ENCODE measurements around the gene SOHLH1.
"Not testable (repeated sequence)": the region's sequence is repeated elsewhere in the genome, so short reads cannot be mapped to it uniquely, and the experiment has no call there.

SOHLH1 gene

DNA sequence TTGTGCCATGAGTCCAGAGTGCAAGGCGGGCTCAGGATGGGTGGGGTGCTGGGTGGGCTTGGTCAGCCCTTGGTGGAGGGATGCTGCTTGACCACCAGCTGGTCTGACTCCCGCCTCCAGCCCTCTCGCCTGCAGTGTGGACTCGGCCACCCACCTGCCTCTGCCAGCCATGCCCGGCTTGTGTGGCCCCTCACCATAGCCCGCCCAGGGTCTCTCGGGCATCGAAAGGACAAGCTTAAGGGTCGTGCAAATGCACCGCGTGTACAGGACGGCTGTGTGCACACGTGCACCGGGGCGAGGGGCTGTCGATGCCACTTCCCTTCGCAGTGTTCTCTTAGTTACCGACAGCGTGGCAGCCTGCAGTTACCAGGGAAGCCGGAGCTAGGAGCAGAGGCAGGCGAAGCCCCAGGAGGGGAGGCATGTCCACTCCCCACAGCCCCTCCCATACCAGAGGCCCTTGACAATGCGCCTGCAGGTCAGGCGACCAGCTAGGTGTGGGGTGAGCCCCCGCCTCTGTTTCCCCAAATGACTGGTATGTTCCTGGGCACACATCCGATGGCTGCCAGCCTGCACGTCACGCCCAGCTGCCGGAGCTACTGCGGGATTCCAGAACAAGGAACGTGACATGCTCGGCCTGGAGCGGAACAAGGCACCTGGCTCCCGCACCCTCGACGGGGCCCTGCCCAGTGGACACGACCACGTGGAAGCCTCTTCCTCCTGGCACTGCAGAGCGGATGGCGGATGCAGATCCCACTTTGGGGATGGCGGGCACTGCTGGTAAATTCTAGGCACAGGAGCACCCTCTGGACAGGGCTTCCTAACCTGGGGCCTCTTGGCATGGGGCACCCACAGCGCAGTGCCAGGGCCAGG lies 28.3 kb downstream of the SOHLH1 start:
- TF ChIP-seq CTCF (conservative IDR thresholded peaks at IDR 0.05; ENCODE audit: low read depth) = no peak
- ChIA-PET POLR2A (ENCODE audit: low non-redundant PET) (no interaction called here), CTCF (interaction anchor here (0.6 to 0.7 kb wide), 2 partner anchors 148 to 234 kb away, joined by 3 to 4 read pairs; no protein-coding TSS in a partner anchor)
- DNase-seq (ENCODE audit: low spot score) = no peak
- no peak overlapping the region for H3K27ac ChIP-seq

- no peak for DNase-seq (ENCODE audit: low spot score)
- CTCF ChIA-PET = interaction anchor here (0.7 kb wide), 1 partner anchor 146 kb away, joined by 4 read pairs; no protein-coding TSS in a partner anchor
- POLR2A ChIA-PET (ENCODE audit: low non-redundant PET) = no interaction called here
- TF ChIP-seq CTCF (conservative IDR thresholded peaks at IDR 0.05; ENCODE audit: low read depth) = no peak
- no peak overlapping the region for H3K27ac ChIP-seq
Measured at GRCh38 chr9:135669616-135670285, 29.5 kb downstream of the SOHLH1 start.

GRCh38 chr9:135669018-135669417 lies 30.3 kb downstream of the SOHLH1 start:
- CTCF ChIA-PET = interaction anchor here (0.6 kb wide), 2 partner anchors 27 to 79 kb away, joined by 3 to 4 read pairs; no protein-coding TSS in a partner anchor
- DNase-seq (ENCODE audit: low spot score); POLR2A ChIA-PET (ENCODE audit: low non-redundant PET); H3K27ac ChIP-seq: not testable (repeated sequence)

- H3K27ac ChIP-seq = no peak overlapping the region
- DNase-seq (ENCODE audit: low spot score) = no peak
- ChIA-PET CTCF (interaction anchor here (0.5 to 1.2 kb wide), 3 partner anchors 12 to 567 kb away, joined by 3 to 5 read pairs (median 4); no protein-coding TSS in a partner anchor), POLR2A (ENCODE audit: low non-redundant PET) (no interaction called here)
- no peak for TF ChIP-seq CTCF (conservative IDR thresholded peaks at IDR 0.05; ENCODE audit: low read depth)
Measured at GRCh38 chr9:135667463-135668001, 31.7 kb downstream of the SOHLH1 start.

DNA sequence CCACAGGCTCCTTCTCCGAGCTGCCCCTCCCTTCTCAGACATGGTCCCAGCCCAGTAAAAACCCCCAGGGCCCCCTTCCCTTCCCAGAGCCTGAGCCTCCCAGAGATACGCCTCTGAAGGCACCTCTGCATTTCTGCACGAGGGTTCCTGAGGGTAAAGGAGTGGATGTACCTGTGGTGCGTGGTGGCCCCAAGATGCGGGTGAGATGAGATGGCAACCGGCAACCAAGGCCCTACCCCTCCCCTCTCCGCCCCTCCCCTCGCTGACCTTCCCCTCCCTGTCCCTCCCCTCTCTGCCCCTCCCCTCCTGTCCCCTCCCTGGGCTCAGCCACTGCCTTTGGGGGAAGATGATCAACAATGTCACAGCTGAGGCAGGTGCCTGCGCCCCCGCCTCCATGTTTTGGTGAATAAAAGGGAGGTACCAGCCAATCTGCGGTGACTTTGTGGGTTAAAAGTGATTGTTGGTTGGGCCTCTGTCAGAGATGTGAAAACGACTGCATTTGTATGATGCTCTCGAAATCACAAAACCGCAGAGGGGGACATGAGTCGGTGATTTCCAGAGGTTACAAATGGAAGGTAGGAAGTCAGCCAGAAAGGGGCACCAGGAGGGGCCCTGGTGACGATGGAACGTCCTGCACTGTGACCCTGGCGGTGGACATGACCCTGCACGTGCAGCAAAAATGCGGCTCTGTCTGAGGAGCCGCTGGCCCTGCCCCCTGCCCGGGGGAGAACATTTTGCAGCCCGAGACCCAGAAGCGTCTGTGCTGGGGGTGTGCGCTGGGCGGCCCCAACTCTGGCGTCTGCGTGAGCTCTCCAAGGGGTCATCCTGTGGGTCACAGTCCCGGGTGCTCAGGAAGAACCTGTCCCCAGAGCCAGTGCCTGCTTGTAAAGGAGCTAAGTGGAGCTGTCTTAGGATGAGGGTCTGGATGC lies 32.5 kb downstream of the SOHLH1 start:
- ChIA-PET POLR2A (ENCODE audit: low non-redundant PET) (no interaction called here), CTCF (interaction anchor here (1.0 to 1.2 kb wide), 2 partner anchors 11 to 566 kb away, joined by 3 to 5 read pairs; no protein-coding TSS in a partner anchor)
- TF ChIP-seq CTCF (conservative IDR thresholded peaks at IDR 0.05; ENCODE audit: low read depth) = no peak
- H3K27ac ChIP-seq = no peak overlapping the region
- no peak for DNase-seq (ENCODE audit: low spot score)

DNA sequence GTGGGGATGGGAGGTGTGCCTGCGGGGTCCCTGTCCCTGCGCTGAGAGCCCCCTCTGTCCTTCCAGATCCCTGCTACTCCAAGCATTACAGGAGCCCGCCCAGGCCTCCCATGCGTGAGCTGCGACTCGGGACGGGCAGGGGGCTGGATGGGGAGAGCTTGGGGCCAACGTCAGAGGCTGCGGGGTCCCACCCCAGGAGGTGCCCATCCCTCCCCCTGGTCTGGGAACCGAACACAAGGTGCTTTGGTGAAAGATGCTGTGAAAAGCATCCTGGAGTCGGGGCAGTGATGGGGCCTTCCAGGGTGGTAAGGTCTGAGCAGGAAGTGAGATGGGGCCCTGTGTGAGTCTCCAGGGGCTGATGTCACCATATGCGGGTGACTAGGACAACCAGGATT lies 33.5 kb downstream of the SOHLH1 start:
- DNase-seq (ENCODE audit: low spot score) = no peak
- POLR2A ChIA-PET (ENCODE audit: low non-redundant PET) = no interaction called here
- no peak for TF ChIP-seq CTCF (conservative IDR thresholded peaks at IDR 0.05; ENCODE audit: low read depth)
- no peak overlapping the region for H3K27ac ChIP-seq
- CTCF ChIA-PET = no interaction called here
